ENCODE measurements around the gene LARGE1.

The LARGE1 gene

DNA sequence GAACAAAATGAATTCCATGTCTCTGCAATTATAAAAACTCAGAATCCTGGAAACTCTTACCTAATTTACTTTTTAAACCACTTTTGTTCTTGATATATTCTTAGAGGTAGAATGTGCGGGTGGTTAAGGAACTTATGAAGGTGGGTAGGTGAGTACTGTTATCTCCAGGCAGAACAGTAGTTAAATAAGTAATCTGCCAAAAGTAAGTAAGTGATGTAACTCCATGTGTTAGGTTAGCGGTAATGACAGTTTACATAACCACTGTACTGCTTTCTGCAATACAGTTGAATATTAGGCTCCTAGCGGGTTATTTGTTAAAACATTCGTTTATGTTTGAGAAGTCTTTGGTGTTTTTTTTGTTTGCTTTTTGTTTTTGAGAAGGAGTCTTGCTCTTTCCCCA, 7.1 kb downstream of the LARGE1 start:
- DNase-seq: no peak

DNA sequence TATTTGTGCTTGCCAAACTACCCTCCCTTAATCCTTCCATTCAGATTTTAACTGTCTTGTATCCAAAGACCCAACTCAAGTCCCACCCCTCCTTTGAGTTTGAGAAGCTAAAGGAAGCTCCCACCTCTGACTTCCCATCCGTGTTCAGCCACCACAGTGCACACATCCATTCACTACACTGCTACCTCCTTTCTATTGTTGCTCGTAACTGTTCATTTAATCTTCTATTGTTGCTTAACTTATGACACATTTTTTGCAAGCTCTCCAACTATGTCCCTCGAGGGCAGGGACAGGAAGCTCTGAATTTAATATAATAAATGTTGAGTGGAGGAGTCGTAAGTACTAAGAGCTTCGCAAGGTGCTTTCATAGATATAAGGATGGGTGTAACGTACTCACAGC, 10.4 kb downstream of the LARGE1 start:
- DNase-seq: no peak

DNA sequence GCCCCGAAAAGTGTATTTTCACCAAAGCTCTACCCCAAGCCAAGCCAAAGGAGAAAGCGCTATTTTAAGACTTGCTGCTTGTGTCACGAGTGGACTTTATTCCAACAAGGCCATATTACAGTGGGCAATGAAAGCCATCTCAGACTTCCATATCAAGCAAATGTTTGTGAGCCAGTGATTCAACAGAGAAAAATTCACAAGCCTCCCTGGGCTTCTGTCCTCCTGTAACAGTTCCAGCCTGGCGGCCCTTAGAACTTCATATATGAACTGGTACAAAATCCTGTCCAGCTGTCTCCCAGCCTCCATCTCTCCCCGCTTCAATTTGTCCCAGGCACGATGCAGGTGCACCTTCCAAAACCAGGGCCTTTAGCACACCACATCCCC, 11.2 kb downstream of the LARGE1 start:
- no peak for DNase-seq

DNA sequence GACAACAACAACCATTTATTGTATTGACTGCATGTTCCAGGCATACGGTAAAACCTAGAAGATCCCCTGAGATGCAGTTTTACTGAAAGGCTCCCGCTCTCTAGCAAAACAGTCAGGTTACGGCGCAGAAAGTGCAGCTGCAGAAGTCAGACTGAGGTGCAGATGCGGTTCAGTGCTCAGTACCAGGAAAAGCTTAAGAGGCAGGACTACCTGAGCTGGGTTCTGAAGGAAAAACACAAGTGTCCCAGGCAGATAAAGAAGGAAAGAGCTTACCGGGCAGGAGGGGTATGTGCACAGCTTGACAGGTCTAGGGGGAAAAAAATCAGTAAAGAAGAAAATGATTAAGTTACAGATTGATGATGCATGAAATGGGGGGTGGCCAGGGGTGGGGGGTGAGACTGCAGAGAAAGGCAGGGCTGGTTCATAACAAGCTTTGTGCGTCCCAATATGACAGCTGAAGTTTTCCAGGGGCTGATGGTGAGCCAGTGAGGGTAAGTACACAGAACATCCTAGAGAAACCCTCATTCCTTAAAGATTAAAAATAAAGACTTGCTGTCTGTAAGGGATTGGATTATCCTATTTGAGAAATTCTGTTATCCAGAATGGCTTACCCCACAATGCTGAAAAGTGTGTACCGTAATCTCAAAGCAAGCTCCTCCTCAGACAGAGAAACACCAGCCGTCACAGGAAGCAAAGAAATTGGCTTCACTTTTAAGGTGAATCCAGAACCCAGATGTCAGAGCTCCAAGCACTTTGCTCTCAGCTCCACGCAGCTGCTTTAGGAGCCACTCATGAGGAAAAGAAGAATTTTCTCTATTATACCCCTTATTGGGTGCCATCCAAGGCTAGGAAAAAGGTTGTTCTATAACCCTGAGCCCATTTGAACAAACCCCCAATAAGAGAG, 11.9 kb downstream of the LARGE1 start:
- no peak for DNase-seq

DNA sequence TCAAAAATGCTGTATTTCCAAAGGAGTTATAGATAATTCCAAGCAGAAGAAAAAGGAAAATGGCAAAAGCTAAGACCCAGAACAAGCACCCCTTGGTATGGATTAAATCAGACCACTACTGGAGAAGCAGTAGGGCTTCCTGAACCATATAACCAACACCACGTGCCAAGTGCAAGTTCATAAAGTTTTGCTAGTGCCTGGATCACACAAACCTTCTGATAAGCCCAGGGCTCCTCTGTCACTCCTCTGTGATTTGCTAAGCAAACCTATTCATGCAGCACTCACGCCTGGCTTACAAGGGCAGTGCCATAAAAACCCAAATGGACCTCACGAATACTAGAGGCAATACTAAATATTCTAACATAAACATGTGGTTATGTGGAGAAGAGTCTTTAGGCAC, 13.3 kb downstream of the LARGE1 start:
- DNase-seq: no peak

DNA sequence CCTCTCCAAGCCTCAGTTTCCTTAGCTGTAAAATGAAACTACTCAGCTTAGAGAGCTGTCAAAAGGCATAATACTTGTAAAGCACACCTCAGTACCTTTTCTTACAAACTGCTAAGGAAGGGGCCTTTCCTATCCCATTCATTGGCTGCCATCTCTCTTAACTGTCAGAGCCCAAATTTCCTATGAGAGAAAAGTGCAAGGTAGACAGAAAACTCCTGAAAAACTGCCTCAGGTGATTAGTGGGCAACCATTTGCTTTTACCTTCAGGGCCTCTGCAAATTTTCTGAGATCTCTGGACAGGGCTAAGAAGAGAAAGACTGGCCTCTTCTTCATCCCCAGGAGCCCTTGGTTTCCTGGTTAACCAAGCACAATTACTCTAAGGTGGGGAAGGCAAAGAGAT, 13.8 kb downstream of the LARGE1 start:
- no peak for DNase-seq

DNA sequence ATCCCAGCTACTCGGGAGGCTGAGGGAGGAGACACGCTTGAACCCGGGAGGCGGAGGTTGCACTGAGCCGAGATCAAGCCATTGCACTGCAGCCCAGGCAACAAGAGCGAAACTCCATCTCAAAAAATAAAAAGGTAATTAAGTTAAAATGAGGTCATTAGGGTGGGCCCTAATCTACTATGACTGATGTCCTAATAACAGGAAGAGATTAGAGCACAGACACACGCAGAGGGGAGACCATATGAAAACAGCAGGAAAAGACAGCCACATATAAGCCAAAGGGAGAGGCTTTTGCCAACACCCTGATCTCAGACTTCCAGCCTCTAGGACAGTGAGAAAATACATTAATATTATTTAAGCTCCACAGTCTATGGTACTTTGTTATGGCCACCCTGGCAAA, 17.3 kb downstream of the LARGE1 start:
- no peak for DNase-seq

DNA sequence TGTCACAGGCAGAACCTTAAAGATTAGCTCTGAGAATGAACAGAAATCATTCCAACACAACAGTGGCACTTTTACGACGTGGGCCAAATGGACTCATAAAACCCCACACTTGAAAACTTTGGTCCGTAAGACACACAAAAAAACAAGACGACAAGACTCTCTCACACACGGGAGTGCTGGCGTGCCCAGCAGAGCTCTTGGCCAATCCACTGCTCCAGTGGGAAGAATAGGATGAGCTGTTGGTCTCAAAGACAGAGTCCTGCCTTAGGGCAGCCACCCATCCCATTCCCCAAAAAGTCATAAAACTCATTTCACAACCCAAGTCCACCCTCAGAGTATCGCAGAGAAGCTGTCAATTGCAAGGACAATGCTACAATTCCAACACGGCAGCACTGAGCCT, 18.2 kb downstream of the LARGE1 start:
- no peak for DNase-seq

DNA sequence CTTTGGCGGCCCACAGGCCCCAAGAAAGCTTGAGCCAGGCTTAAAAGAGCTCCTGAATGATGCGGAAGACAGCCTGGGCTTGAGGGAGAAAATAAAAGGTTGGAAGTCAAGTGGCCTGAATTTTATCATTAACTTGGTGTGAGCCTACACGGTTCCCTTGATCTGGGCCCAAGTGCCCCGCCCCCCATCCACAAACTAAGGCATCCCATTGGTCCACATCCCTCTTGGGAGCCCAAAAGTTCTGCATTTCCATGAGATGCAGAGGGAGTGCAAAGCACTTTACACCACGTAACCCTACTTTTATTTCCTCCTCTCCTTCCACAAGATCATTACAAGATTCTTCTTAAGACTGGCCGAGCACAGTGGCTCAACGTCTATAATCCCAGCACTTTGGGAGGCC, 22.2 kb downstream of the LARGE1 start:
- no peak for DNase-seq

DNA sequence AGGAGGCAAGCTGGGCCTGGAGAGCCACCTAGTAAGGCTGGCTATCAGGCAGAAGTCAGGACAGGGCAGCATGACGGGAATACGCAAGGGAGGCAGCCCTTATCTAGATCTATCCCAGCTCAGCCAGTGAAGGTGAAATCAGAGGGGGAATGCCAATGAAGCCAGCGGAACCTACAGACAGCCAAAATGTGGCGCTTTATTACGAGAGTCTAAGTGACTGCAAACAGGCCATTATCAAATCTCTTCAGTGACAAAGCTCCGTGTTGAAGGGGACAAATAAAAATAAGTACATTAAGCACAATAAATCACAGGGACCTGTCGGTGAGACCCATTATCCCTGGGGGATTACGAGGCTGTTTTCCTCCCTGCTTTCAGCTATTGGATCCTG, 22.8 kb downstream of the LARGE1 start:
- DNase-seq: no peak

DNA sequence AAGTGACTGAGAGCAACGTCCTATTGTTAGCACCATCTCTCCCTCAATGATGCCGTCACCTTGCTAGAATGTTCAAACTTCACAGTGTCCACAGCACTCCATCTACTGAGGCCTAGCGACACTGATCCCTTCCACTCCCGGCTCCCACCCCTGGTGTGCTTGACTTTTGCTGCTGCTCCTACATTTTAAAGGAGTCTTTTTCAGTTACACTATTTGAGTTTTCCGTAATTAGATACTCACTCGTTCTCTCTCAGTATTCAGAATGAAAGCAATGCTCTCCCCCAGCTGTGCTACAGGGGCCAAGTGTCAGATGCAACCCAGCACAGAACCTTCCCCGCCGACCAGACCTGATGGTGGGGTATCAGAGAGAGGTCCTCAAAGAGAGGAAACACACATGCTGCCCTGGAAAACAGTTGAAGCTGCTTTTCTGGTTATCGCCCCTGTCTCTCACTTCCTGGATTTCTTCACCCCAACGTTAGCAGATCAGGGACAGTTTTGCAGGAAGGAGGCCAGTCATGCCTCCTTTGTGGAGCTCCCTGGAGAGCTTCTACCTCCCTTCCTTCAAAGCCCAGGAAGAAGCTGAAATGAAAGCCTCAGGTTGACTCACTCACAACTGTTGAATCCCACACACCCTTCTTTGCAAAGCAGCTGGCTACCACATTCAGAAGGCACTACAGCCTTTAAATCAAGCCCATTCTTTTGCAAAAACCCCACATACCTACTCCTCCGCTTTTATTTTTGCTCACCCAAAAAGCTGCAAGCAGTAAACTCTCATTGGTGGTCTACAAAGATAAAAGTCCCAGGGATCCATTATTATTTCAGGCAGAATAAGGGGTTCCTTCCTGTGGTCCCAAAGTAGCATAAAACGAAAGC, 23.5 kb downstream of the LARGE1 start:
- no peak for DNase-seq

DNA sequence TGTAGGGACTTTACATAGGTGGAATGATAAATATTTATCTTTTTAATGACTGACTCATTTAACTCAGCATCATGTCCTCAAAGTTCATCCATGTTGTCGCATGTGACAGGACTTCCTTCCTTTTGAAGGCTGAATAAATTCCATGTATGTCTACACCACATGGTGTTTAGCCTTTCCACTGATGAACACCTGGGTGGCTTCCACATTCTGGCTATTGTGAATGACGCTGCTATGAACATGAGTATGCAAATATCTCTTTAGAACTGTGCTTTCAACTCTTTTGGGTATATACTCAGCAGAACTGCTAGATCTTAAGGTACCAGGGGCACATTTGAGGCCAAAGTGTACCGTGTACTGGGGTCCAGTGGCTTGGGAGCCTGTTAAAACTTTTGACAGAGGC, 24.1 kb downstream of the LARGE1 start:
- no peak for DNase-seq

DNA sequence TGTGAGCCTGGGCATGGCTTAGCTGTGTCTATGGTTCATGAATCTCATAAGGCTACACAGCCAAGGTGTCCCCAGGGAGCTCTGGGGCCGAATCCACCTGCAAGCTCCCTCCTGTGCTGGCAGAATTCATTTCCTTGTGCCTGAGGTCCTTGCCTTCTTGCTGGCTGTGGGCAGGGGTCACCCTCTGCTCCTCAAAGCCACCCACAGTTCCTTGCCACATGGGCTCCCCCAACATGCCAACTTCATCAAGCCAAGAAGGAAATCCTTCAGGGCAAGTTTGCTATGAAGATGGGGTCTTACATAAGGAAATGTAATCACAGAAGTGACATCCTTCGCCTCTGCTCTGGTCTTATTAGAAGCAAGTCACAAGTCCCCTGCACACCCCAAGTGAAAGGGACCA, 24.8 kb downstream of the LARGE1 start:
- DNase-seq: no peak

DNA sequence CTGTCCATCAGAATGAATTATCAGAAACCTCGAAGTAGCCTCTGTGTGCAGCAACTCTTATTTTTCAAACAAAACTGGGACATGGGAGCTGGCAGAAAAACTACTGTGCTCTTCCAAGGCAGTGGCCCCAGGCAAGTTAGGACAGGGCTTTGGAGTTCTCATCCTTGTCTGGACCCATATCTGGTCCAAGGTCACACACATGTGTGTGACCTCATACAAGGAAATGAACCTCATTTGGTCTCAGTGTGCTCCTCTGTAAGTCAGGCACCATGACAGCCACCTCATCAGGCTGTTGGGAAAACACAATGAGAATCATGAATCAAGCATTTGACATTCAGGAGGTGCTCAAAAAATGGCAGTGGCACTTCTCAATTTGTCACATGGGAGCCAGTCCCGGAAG, 25.8 kb downstream of the LARGE1 start:
- no peak for DNase-seq

DNA sequence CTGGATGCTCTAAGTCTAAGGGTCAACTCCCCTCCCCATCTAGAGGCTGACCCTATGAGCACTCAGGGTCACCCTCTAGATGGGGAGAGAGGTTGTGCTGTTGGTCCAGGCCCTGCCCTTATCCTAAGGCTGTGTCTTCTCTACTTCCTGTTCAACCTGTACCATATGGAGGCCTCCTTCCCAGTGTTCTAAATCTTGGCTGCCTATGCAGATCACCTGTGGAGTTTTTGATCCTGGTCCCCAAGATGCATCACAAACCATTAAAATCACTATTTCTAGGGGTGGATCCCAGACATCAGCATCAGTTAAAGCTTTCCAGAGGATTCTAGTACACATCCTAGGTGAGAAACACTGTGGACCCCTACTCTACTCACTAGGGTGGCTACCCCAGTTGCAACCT, 26.2 kb downstream of the LARGE1 start:
- no peak for DNase-seq

DNA sequence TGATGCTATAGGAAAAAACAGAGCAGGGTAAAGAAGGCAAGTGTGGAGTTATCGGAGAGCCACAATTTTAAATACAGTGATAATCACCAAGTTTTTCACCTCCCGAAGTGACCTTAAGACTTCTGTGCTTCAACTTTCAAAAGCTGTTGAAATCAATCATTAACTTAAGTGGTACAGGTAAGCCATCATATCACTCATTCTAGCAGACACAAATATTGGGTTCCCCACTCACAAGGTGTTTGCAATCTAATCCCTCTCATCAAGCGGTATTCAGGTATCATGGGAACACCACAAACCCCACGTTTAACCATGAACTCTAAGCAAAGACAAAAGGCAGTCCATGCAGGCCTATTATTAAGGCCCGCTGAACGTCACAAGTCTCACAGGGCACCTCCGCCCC, 26.8 kb downstream of the LARGE1 start:
- no peak for DNase-seq

DNA sequence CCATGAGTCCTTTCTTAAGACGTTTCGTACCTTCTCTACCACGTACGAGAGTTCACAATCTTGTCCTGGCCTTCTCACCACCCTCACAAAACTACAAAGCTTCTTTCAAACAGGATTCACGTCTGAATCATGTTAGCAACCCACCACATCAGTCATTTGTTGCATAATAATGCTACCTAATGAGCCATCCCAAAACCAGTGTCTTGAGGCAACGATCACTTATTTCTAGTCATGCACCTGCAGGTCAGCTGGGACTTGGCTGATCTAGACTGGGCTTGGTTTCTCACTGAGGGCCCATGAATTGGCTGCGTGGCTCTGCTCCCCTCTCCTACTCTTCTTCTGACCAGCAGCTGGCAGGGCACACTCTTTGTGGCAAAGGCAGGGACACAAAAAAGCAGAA, 28.3 kb downstream of the LARGE1 start:
- no peak for DNase-seq

DNA sequence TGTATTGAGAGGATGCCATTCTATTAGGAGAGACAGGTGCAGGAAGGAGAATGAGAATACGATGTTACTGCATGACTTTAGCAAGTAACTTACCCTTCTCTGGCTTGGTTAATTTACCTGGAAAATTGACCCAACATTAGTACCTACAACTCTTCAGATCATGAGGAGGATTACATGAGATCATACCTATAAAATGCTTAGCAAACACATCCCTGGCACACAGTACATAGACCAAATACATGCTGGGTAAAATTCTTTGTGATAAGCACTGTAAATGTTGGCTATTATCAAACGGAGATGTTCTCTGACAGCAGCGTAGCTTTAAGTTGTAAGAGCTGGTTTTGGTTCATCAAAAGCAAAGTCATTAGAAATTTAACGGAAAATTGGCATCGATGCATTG, 28.8 kb downstream of the LARGE1 start:
- DNase-seq: no peak

DNA sequence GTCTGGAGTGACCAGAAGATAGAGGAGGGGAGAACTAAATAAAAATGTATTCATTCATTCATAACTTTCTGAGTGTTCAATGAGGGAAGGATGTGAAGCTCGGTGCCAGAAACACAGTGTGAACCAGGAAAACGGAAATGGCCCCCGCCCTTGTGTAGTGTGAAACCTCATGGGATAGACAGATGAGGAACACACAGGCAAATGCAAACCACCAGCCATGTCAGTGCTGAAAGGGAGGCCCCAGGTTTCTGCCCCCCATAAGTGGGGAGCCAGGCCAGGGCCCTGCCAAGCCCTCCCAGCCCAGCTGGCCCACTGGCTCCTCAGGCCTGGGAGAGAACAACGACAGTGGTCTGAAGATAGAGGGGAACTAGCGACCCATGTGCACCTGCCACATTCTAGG, 30.5 kb downstream of the LARGE1 start:
- DNase-seq: no peak

DNA sequence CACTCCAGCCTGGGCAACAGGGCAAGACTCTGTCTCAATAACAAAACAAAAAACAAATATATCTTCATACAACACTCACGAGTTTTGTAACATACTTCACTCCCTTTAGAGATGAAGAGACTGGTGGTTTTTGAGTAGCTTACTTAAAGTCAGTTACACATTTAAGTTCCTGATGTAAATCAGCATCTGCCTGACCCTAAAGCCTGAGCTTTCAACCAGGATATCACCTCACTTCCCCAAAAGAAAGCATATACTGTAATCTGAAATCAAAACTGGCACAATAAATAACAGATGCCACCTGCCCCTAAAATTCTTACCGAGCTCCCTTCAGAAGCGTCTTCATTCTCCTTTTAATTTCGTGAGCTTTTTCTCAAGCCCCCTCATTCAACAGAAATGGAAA, 31.5 kb downstream of the LARGE1 start:
- DNase-seq: no peak

DNA sequence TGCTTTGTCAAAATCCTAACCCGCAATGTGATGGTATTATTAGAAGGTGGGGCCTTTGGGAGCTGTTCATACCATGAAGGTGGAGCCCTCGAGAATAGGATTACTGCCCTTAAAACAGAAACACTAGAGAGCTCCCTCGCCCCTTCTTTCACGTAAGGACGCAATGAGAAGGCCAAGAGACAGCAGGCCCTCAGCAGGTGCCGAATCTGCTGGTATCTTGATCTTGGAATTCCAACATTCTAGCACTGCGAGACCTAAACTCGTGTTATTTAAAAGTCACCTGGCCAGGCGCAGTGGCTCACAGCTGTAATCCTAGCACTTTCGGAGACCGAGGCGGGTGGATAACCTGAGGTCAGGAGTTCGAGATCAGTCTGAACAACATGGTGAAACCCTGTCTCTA, 33.1 kb downstream of the LARGE1 start:
- DNase-seq: no peak

DNA sequence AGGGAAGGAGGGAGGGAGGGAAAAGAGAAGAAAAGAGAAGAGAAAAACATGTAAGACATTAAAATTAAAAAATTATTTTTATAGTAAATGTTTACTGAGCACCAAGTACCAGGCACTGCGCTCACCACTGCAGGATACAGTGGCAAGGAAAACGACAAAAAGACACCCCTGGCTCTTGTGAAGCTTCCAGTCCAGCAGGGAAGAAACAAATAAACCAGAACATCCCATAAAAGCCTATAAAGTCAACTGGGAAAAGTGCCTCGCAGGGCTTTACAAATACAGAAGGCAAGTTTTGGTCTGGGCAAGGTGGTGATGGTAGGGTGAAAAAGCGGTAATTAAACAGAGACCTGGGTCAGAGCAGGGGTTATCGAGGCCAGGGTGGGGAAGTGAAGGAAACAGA, 33.6 kb downstream of the LARGE1 start:
- no peak for DNase-seq

DNA sequence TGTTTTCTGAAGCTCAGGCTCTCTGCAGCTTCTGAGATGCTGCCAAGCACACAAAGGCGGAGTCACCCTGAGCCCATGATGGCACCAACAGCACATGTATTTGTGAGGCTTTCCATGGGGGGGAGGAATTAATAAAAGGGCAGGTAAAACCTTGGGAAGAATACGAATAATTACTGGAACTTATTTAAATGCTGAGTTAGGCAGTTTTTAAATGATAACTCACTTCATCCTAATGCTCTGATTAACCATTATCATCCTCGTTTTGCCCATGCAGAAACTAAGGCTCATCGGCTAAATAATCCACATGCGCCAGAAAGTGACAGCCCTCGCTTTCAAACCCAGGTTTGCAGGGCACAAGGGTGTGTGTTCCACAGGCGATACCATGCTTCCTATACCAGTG, 35.4 kb downstream of the LARGE1 start:
- DNase-seq: no peak

Data from activated CD4-positive, alpha-beta T cell treated with anti-CD3 and anti-CD28 coated beads, Interleukin-2, amount 50 U/mL, for 48 hours (primary cell).